Hematopoietic multipotent progenitor cell (in vitro differentiated cells): ENCODE measurements around the gene C2CD2L. TPM values are rescaled to one million over a fixed set of nuclear protein-coding genes. Genes with fewer than 3 reads are reported as not detected.
"Not testable (repeated sequence)": the region's sequence is repeated elsewhere in the genome, so short reads cannot be mapped to it uniquely, and the experiment has no call there.

Experiments used
- DNase-seq, 3 donors: peaks; one replicate each; pipeline ENCODE4 v3.0.0-alpha.2; 2011 to 2015; ENCODE audit warnings: low read depth in 2 of 3, low spot score in 2 of 3
- total RNA-seq: library from RNA; depleted of rRNA; stranded (reverse); fragments of >200 nt; gene quantifications from one replicate; pipeline ENCODE4 v1.2.3, GENCODE V29; 2012

Gene C2CD2L
- total RNA-seq, 1 donor = 7.8 TPM

GRCh38 chr11:119092880-119093842, 14.0 kb upstream of the C2CD2L start:
- no peak for DNase-seq

- peak in 2 of 3 donors; percentile 36 to 60 for DNase-seq
Observed at GRCh38 chr11:119093942-119094815, 13.0 kb upstream of the C2CD2L start.

- DNase-seq = peak in 1 of 3 donors; percentile 84
Observed at GRCh38 chr11:119094816-119095065, 12.4 kb upstream of the C2CD2L start.

- peak; percentile 96 to 100 (median 99) for DNase-seq
Observed at GRCh38 chr11:119095066-119095880, 11.9 kb upstream of the C2CD2L start.

- peak in 1 of 3 donors; percentile 46 for DNase-seq
Observed at GRCh38 chr11:119099711-119100110, 7.4 kb upstream of the C2CD2L start.

GRCh38 chr11:119100246-119100970, 6.7 kb upstream of the C2CD2L start:
- no peak for DNase-seq

GRCh38 chr11:119100994-119101758, 6.0 kb upstream of the C2CD2L start:
- DNase-seq = no peak

GRCh38 chr11:119101759-119102423, 5.3 kb upstream of the C2CD2L start, which contains the start of gene DPAGT1:
Gene DPAGT1, minus strand, starts transcription at chr11:119101853. Its CDS starts 198 bp downstream, at chr11:119101655.
- peak; percentile 75 to 91 (median 88) for DNase-seq

GRCh38 chr11:119103161-119103664, 3.9 kb upstream of the C2CD2L start:
- DNase-seq = not testable (repeated sequence)

GRCh38 chr11:119103793-119104192, 3.4 kb upstream of the C2CD2L start:
- DNase-seq = no peak

GRCh38 chr11:119107538-119108145, 498 bp downstream of the C2CD2L start:
- DNase-seq = no peak

GRCh38 chr11:119108146-119108856, 1.2 kb downstream of the C2CD2L start:
- no peak for DNase-seq

- DNase-seq = no peak
Observed at GRCh38 chr11:119108857-119109221, 1.7 kb downstream of the C2CD2L start.

- no peak for DNase-seq
Observed at GRCh38 chr11:119109843-119110242, 2.7 kb downstream of the C2CD2L start.

GRCh38 chr11:119110439-119110838, 3.3 kb downstream of the C2CD2L start:
- no peak for DNase-seq

- no peak for DNase-seq
Observed at GRCh38 chr11:119111361-119111925, 4.3 kb downstream of the C2CD2L start.
